AML-193 (cell line): ENCODE measurements around the gene SETD5.
A peak's percentile ranks its signal among the peaks of the same experiment; 100 is the strongest.

Source experiments
- DNase-seq, 2 experiments: peaks; one replicate each; lab custom pipeline; 2025; lab: John Stamatoyannopoulos, UW

Gene SETD5

DNA sequence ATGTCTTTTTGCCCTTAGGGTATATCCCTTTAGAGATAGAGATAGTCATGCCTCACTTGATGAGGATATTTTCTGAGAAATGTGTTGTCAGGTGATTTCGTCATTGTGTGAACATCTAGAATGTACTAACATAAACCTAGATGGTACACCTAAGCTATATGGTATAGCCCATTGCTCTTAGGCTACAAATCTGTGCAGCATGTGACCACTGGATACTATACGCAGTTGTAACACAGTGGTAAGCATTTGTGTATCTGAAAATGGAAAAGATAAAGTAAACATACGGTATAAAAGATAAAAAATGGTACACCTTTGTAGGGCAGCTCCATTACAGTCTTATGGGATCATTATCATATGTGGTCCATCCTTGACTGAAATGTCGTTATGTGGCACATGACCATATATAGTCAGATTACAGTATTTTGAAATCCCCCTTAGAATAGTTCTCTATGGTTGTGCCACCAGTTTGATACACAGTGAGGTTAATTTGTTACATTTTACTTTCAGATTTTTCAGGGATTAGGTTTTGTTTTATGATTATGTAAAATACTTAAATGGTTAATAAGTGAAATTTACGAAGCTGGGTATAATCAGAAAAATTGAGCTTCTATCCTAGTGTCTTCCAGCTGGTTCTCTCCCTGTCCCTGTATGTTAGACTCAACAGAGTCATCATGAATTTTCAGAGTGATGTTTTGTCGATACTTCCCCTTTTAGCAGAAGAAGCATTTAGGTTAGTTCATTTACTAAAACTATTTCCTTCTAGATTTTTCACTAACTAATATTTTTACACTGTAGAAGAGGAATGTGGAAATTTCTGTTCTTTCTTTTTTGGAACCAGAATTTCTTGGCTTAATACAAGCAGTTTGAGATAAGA lies 12.8 kb downstream of the SETD5 start:
- peak; percentile 69 for DNase-seq

DNA sequence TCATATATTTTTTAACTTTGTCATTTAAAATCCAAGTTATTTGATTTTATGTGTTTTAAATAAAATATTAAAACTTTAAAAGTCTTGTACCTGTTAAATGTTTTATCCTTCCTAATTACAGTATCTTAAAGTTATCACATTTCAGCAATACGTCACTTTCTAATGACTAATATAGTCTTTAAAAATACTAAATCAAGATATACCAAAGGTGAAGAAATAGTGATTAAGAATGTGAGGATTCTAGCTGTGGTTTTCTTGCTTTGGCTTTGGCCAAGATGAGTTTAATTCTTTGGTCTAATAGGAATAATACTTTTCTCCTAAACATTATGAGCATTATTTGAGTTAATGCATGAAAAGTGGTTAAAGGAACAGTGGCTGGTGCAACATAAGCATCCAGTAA lies 13.9 kb downstream of the SETD5 start:
- no peak for DNase-seq

DNA sequence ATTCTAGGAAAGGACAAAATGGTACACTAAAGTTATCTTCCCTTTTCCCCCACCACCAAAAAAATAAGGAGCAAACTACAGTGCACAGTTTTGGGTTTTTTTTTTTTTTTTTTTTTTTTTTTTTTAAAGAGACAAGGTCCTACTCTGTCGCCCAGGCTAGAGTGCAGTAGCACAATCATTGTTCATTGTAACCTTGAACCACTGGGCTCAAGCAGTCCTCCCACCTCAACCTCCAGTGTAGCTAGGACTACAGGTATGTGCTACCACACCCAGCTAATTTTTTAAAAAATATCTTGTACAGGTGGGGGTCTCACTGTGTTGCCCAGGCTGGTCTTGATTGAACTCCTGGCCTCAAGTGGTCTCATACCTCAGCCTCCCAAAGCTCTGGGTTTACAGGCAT lies 14.9 kb downstream of the SETD5 start:
- no peak for DNase-seq

DNA sequence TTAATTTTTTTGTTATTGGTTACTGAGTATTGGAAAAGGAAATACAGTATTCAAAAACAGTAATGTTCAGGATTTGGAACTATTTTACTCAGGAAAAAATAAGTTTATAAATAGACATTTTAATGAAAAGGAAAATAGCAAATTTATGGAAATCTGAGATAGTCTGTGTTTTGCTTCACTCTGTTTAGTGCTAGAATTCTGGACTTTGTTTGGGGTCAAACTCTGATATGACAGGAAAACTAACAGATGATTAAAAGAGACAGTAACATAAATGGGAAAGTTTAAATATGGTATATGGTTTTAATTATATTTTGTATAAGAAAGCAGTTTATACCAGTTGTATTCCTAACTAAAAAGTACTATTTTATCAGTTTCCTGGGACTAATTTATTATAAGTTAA lies 17.4 kb downstream of the SETD5 start:
- no peak for DNase-seq

DNA sequence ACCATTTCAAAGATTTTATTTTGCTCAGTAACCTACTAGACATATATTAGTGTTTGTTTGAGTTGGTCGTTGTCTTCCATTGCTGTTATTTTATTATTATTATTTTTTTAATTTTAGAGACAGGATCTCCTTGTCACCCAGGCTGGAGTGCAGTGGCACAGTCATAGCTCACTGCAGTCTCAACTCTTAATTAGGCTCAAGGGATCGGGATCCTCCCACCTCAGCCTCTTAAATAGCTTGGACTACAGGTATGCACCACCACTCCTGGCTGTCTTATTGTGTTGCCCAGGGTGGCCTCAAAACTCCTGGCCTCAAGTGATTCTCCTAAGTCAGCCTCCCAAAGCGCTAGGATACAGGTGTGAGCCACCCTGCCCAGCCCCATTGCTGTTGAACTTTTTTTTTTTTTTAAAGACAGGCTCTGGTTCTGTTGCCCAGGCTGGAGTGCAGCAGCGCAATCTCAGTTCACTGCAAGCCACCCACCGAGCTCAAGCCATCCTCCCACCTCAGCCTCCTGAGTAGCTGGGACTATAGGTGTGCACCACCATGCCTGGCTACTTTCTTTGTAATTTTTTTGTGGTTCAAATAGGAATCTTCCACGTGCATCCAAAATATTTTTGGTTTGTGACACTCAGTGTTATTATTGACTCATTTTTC lies 18.2 kb downstream of the SETD5 start:
- DNase-seq = no peak

DNA sequence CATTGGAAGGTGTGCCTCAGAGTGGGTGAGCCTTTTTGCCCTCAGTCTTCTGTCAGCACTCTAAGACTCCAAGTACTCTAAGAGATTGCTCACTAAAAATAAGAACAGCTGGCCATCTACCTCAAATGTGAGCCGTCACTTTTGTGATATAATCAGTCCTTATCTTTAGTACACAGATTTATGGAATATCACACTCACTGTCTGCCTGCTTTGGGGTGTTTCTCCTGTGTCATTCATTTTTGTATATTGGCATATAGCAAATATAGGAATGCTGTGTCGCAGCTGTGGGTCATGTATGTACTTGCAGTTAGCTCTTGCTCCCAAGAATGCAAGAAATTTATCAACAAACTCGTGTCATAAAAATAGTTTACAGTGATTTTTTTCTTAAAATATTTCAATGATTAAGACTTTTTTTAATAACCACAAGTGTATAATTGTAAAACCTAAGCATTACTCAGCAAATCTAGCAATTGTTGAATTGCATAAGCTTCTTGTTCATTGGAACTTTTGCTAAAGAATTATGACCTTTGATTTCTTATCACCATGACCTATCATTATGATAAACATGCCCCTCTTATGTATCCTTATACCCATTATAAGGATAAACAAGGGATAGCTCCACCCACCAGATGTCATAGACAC lies 18.8 kb downstream of the SETD5 start:
- no peak for DNase-seq

DNA sequence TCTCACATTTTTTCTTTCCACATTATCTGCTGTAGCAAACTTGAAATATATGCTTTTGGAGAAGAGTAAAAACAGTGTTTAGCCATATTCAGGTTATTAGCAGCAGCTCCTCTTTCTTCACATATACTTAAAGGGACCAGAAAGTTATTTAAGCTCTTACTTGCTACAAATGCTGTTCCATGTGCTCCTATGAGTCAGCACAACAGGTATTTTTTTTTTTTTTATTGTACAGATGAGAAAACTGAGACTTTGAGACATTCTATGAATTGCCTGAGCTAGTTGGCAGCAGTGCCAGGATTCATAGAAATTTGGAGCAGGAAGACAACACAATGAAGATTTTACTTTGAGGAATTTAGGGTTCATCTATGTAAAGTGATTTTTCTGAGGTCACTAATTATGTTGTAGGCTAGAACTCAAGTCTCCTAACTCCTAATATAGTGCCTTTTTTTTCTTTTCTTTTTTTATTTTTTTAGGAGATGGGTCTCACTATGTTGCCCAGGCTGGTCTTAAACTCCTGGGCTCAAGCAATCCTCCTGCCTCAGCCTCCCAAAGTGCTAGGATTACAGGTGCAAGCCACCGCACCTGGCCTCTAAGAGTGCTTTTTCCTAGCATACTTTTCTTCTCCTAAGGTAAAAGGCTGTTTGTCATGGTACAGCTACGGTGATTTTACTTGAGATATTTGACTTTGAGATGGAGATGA lies 23.6 kb downstream of the SETD5 start:
- DNase-seq = no peak

DNA sequence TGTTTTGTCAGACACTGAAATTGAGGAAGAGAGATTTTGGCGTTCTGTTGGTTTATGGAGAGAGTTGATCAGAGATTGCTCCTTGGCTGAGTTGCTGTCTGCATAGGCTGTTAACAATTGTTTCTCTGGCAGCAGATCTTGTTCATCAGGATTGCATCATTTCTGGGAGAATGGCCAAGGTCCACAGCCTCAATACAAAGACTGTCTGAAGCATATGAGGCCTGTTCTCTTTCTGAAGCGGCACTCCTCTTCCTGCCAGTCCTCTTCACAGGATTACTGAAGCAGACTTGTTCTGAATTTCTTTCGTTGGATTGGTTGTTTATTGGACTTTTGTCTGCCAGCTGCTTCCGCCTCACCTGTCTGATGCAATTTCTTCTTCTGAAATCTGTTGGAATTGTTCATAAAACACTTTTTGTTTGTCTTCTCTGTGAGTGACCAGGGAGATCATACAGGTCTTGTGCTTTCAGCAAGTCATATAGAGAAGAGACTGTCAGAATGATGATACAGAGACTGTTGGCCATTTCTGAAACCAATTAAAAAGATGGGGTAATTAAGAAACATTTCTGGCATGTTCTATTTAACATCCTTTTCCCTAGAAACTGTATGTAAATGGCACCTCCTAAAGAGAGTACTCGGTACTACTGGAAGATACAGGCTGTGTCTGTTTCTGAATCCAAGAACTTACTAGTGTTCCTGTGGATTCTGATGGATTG lies 25.5 kb downstream of the SETD5 start:
- peak; percentile 84 to 92 for DNase-seq

DNA sequence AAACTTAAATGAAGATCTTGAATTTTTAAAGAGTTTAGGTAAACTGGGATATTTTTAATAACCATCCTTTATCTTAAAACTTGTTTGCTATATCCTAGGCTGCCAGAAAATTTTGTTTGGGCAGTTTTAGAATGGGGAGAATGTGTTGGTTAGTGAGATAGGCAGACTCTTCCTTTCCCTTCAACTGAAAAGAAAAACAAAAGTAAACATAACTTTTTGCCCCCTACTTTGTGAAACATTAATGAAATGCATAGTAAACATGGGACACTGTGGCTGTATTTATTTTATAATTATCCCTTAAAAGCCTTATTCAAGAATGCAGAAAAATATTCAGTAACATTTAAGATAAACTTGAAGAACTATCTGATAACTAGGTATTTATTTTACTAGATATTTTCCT lies 31.0 kb downstream of the SETD5 start:
- no peak for DNase-seq

DNA sequence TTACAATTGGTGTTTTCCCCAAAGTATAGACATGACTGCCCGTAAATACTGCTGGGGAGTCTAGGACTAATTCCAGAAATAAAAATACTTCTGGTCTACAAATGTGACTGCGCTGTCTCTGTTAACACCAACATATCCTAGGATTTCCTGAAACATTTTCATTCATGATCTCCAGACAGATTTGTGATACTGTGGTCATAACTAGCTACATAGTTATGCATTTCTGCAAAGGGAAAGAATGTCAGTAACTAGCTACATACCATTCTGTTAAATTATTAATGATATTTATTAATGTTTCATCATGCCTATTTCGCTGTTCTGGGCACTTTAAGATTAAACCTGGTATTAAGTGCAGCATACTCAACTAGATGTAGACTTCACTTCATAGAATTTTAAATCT lies 33.3 kb downstream of the SETD5 start:
- no peak for DNase-seq

DNA sequence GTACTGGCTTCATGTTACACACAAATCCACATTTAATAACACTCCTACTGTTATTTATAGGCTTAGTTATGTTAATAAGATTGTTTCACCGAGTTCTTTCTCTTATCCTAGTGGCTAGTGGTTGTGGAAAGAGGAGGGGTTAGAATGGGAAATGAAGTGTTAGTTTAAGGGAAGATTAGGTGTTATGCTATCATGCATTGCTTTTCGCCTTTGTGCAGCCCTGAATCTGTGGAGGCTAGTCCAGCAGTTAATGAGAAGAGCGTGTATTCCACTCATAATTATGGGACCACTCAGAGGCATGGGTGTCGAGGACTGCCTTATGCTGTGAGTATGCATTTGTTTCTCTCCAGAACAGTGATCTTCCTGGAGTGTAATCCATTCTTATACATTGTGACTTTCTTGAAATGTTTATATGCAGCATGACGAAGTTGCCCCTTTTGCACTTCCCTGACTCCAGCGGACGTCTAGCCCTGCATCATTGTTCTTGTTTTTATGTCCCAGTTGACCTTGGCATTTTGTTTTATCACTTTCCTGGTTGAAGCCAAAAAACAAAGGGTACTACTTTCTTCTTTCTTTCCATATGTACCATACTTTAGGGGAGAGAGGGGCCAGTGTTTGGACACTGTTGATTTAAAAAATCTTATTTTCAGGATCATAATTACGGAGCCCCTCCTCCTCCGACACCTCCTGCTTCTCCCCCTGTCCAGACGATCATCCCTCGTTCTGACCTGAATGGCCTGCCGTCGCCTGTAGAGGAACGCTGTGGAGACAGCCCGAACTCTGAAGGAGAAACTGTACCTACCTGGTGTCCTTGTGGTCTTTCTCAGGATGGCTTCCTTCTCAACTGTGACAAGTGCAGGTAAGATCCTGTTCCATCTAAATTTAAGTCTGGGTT lies 36.5 kb downstream of the SETD5 start:
- no peak for DNase-seq

DNA sequence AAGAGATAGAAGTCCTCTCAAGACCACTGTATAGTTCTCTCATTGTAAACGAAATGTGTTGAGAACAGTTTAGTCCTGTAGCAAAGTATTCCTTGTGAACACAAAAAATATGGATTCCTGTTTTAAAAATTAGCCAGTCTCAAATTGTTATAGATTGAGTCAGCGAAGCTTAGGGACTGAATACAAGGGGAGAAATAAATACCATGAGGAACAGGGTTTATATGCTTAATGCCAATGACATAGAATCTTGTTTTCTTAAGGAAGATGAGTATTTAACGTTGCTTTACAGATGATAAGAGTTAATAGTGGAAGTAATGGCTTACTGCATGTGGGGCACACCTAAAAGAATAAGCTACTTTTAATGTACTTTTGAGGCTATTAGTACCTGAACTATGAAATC lies 37.9 kb downstream of the SETD5 start:
- DNase-seq = no peak

DNA sequence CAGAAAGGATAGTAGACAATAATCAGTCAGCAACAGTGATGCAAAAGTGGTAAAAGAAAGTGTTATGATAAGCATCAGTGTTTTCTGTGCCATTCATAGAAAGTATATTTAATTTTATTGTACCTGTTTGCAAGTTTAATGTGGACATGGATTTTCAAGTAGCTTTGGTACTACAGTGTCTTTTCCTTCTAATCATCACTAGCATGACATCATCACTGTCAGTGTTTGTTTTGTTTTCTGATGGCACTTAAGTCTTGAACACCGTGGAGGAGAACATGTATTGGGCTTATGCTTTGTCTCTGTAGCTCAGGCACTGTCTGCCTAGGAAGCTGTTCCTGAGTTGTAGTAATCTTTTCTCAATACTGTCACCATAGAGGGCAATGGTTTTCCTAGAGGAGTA lies 41.9 kb downstream of the SETD5 start:
- no peak for DNase-seq

DNA sequence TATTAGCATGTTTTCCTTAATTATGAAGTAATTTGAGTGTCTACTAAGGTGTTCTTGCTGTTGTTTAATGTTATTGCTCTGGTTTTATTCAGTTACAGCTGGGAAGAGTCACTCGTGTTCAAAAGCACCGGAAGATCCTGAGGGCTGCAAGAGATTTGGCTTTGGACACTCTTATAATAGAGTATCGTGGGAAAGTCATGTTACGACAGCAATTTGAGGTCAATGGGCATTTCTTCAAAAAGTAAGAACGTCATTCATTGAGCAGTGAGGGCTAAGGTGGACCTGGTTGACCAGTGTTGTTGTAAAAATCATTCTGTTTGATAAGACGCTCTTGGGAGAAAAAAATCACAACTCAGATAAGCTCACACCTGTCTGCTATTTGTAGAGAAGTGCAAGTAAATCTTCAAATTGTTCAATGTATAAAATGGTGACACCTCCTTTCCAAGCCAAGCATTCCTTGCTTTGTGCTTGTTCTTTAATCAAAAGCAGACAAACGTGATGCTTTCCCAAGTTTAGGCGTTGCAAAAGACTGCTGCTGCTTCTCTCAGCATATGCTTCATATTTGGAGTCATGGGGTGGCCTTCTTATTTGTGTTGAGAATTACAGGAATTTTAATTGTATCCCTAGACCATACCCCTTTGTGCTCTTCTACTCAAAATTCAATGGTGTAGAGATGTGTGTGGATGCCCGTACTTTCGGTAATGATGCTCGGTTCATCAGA lies 44.2 kb downstream of the SETD5 start:
- no peak for DNase-seq

DNA sequence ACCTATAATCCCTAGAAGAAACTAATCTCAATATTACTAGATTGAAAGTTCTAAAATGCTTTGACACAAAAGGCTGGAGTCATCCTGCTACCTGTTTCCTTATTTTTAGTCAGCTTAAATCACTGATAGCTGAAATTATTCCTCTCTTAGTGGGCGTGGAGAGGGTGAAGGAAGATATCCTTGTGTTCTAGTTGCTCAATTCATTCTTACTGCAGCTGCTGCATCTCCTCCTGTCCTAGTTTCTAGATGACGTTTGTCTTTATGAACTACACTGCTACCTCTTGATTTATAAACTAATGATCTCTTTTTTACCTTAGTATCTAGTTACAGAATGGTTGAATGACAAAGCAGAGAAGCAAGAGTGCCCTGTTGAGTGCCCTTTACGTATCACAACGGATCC lies 50.7 kb downstream of the SETD5 start:
- no peak for DNase-seq

DNA sequence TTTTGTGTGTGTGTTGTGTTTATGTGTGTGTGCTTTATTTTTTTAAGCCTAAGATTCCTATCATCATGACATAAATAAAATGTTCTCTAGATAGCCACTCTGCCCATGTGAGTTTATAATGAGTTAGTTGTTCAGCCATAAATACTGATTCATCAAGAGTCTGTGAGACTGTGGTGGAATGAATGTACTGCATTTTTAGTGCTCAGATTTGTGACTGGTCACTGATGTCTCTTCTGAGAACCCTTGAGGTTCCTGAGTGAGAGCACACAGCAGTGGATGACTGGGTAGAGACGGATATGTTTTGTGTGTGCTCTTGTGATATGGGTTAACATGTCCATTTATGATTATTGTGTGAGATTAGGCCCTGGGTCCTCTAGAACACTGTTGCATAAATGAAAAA lies 51.2 kb downstream of the SETD5 start:
- DNase-seq = no peak

DNA sequence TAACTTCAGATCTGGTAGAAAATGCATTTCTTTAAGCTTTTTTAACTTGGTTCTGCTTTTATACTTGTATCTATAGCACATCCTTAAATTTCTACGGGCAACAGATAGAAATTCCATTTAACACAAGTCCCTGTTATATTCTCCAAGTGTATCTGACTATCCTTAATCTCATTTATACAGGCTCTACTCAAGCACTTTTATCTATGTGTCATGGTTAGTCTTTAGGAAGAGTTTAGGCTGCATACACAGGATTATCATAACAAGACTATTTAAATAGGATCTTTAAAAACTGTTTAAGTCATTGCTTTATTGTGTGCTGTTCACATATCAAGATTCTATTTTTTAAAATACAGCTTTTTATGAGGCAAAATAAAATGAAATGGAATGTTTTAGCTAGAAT lies 52.7 kb downstream of the SETD5 start:
- DNase-seq = no peak

DNA sequence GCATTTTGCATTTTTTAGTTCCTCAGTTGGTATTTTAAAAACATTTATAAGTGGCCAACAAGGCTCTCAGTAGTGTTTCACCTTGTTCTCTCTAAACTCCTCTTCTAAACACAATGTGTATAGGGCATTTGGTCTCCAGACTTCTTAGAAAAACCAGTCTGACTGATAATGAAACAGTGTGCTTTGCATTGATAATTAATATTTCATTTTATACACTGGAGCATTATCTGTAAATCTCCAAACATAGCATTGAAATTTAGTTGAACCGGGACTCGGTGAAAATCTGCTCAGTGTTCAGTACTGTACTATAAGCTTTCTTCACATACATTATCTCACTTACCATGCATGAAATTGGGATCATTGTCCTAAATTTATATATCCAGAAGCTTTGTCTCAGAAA lies 53.6 kb downstream of the SETD5 start:
- no peak for DNase-seq

DNA sequence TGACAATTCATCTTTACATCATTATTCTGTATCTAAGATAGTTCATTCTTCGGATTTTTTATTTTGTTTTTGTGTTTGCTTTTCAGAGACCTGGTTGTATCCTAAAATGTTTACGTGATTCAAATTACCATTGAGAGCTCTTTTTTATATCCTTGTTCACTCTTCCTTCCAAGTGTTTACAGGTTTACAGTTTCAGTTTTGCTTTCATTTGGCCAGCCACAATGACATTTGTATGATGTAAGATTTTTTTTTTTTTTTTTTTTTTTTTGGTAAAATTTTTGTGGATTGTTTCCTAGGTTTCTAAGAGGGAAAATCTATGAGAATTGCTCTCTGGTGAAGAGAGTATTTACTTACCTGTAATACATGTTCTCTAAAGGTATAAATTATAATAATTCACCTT lies 55.0 kb downstream of the SETD5 start:
- no peak for DNase-seq

DNA sequence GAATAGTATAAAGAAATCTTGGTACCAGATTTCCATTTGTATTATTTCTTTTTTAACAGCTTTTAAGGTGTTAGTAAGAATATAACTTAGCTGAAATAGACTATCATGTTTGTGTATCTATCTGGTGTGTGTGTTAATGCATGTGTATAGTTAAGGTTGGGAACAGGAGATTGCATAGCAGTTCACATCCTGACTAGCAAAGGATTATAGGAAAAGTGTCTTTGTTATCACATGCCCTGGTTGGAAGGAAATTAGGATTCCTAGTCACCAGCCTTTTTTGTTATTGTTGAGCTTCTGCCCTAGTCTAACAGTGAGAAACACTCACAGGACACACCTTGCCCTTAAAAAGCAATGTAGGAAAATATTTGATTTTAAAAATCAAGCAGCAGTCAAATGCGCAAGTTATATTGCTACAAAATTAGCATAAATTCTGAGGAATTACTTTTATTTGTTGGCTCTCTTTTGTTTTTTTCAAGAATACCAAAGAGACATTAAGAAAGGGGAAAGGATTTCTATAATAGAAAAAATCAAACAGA lies 58.2 kb downstream of the SETD5 start:
- no peak for DNase-seq
